ENCODE results near the gene FBLN1.

The FBLN1 gene

DNA sequence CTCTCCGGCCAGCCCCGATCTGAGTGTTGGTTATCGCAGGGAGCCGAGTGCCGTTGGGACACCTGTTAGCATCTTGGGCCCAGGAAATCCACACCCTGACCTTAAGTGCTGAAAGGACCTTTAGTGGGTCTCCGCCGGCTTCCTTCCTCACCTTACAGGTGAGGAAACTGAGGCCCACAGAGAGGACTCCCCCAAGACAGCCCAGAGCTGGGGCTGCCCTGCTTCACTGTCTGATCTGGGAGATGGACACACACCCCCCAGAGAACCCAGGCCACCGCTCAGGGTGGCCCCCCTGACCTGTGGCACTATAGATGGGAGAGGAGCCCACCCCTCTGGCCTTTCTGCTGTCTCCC lies 73.6 kb downstream of the FBLN1 start:
- no peak for TF ChIP-seq CTCF (IDR thresholded peaks at IDR 0.05; ENCODE audit: low read depth, low read length, missing control alignments)
- in situ Hi-C loops (cut with HindIII; ENCODE audit: low sequenced_read_pairs), result no loop called here
- no peak overlapping the region for H3K4me3 ChIP-seq (ENCODE audit: low read depth, low read length)
- no peak for DNase-seq (ENCODE audit: low read depth)

DNA sequence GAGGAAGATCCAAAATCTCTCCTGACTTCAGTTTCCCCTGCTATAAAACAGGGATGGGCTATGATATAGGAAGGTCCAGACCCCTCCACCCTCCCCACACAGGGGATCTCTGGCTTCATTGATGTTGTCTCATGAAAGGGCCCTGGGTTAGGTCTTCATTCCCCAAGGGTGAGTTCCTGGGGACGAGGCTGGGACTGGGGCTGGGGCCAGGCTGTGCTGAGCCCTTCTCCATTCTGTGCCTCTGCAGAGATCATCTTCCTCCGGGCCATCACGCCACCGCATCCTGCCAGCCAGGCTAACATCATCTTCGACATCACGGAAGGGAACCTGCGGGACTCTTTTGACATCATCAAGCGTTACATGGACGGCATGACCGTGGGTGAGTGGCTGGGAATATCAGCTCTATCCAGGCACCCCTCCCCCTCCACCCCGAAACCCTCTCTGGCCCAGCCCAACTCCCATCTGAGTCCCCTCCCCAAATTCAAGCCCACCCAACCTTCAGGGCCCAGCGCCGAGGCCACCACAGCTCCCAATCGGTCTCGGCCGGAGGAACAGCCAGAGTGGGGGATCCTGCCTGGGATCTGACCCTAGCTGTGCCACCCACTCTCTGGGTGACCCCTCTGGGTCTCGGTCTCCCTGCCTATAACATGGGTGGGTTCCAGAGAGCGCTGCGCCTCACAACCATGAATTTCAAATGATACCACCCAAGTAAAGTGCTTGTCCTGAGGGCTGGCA lies 74.2 kb downstream of the FBLN1 start:
- no peak overlapping the region for H3K4me3 ChIP-seq (ENCODE audit: low read depth, low read length)
- no peak for DNase-seq (ENCODE audit: low read depth)
- no peak for TF ChIP-seq CTCF (IDR thresholded peaks at IDR 0.05; ENCODE audit: low read depth, low read length, missing control alignments)
- in situ Hi-C loops (cut with HindIII; ENCODE audit: low sequenced_read_pairs), result no loop called here

GRCh38 chr22:45577746-45578523 lies 75.3 kb downstream of the FBLN1 start:
- in situ Hi-C loops (cut with HindIII; ENCODE audit: low sequenced_read_pairs), result no loop called here
- no peak overlapping the region for H3K4me3 ChIP-seq (ENCODE audit: low read depth, low read length)
- TF ChIP-seq CTCF (IDR thresholded peaks at IDR 0.05; ENCODE audit: low read depth, low read length, missing control alignments), result peak; percentile 92
- DNase-seq (ENCODE audit: low read depth), result peak; percentile 74

GRCh38 chr22:45578524-45579147 lies 76.0 kb downstream of the FBLN1 start:
- in situ Hi-C loops (cut with HindIII; ENCODE audit: low sequenced_read_pairs), result no loop called here

DNA sequence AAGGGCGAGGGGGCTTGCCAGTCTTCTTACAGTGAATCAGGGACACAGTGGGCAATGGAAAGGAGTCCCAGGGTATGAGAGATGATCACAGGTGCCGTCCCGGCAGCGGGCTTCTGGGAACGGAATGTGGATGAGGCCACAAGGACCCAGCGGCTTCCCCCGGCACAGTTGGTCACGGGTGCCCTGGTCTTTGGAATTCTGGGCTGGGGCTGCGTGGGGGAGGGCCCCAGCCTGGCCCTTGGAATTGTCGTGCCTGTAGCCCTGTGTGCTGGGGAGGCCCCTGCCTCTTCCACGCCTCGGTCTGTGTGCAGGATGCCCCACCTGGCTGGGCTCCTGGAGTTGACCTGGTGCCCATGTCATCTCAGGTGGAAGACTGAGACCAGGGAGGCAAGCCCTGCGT lies 76.6 kb downstream of the FBLN1 start:
- no peak for TF ChIP-seq CTCF (IDR thresholded peaks at IDR 0.05; ENCODE audit: low read depth, low read length, missing control alignments)
- in situ Hi-C loops (cut with HindIII; ENCODE audit: low sequenced_read_pairs), result no loop called here
- DNase-seq (ENCODE audit: low read depth), result no peak
- H3K4me3 ChIP-seq (ENCODE audit: low read depth, low read length), result no peak overlapping the region

More at GRCh38 chr22:45578524-45579147, 76.0 kb downstream of the FBLN1 start:
- no peak overlapping the region for H3K4me3 ChIP-seq (ENCODE audit: low read depth, low read length)
- no peak for TF ChIP-seq CTCF (IDR thresholded peaks at IDR 0.05; ENCODE audit: low read depth, low read length, missing control alignments)
- no peak for DNase-seq (ENCODE audit: low read depth)

- no peak overlapping the region for H3K4me3 ChIP-seq (ENCODE audit: low read depth, low read length)
- in situ Hi-C loops (cut with HindIII; ENCODE audit: low sequenced_read_pairs), result loop anchor here (10.0 kb wide), 1 partner anchor 405 kb away; no protein-coding TSS in a partner anchor
- TF ChIP-seq CTCF (IDR thresholded peaks at IDR 0.05; ENCODE audit: low read depth, low read length, missing control alignments), result no peak
- DNase-seq (ENCODE audit: low read depth), result no peak
These were observed 77.4 kb downstream of the FBLN1 start for GRCh38 chr22:45579806-45580725.

Data from astrocyte of the cerebellum (primary cell).